Lower lobe of right lung (tissue), 2 donors: ENCODE results near the gene OR52K1. TPM values are rescaled to one million over a fixed set of nuclear protein-coding genes. Genes with fewer than 3 reads are reported as not detected.
"Not testable (repeated sequence)": the region's sequence is repeated elsewhere in the genome, so short reads cannot be mapped to it uniquely, and the experiment has no call there.

Source experiments
- ATAC-seq, 2 donors: fragments of 200-7000 bp; cut with Tn5 transposase; one replicate each; pipeline ENCODE4 v1.9.1; 2020 to 2022; ENCODE audit warnings: mild to moderate bottlenecking in 2 of 2, moderate library complexity in 2 of 2
- DNase-seq: peaks from one replicate; pipeline ENCODE4 v3.0.0-alpha.2; 2020
- H3K27ac ChIP-seq: fragments of 200-600 bp; one replicate; pipeline ENCODE4 v1.8.0; 2022
- H3K27me3 ChIP-seq: fragments of 200-600 bp; one replicate; pipeline ENCODE4 v1.8.0; 2022; ENCODE audit warnings: low read depth
- H3K36me3 ChIP-seq: fragments of 200-600 bp; one replicate; pipeline ENCODE4 v1.8.0; 2022; ENCODE audit warnings: mild to moderate bottlenecking
- H3K4me1 ChIP-seq: fragments of 200-600 bp; one replicate; pipeline ENCODE4 v1.8.0; 2022
- H3K4me3 ChIP-seq: fragments of 200-600 bp; one replicate; pipeline ENCODE4 v1.8.0; 2022; ENCODE audit warnings: mild to moderate bottlenecking
- H3K9me3 ChIP-seq: fragments of 200-600 bp; one replicate; pipeline ENCODE4 v1.8.0; 2022
- CTCF ChIP-seq: fragments of 200-600 bp; IDR thresholded peaks from one replicate; pipeline ENCODE4 v1.8.0; 2022; ENCODE audit warnings: antibody characterized with exemption, mild to moderate bottlenecking
- intact Hi-C: fragments of 100-400 bp; cut with DNase I; formaldehyde crosslinking; loops from one replicate; pipeline ENCODE4 v1.11.0; 2022
- total RNA-seq: library from RNA; stranded (reverse); fragmentation: NEBNext Ultra II Directional; extraction: Animal tissue kit (Norgen Biotek cat#: 25700); gene quantifications from one replicate; pipeline ENCODE4 v1.2.1, GENCODE V29; 2021
- donor health status: DM: no; HTN: yes; CAD: no; lungs with severe emphysema.

The OR52K1 gene
- total RNA-seq, 1 donor from 2014 or later: 0.27 TPM

GRCh38 chr11:4467811-4468606 lies 14.4 kb upstream of the OR52K1 start:
- Histone ChIP-seq H3K9me3 (peaks cover 15% of the 10 kb centered on the region), H3K27ac (no peak overlapping the region), H3K27me3 (no peaks in the 10 kb centered on the region), H3K4me3 (no peak overlapping the region), H3K4me1 (no peaks in the 10 kb centered on the region), H3K36me3 (no peaks in the 10 kb centered on the region)
- intact Hi-C loops: no loop called here
- DNase-seq (no peak), ATAC-seq (peak in 1 of 2 donors; percentile 28)
- no peak for TF ChIP-seq CTCF

- TF ChIP-seq CTCF: no peak
- no peak for DNase-seq
- Histone ChIP-seq H3K27ac (no peak overlapping the region), H3K4me1 (no peaks in the 10 kb centered on the region), H3K9me3 (no peaks in the 10 kb centered on the region), H3K4me3 (no peak overlapping the region), H3K36me3 (no peaks in the 10 kb centered on the region), H3K27me3 (no peaks in the 10 kb centered on the region)
- intact Hi-C loops: no loop called here
- no peak for ATAC-seq
Measured at GRCh38 chr11:4479644-4480043, 2.8 kb upstream of the OR52K1 start.

- Histone ChIP-seq H3K4me1 (no peaks in the 10 kb centered on the region), H3K27ac (no peak overlapping the region), H3K4me3 (no peak overlapping the region), H3K9me3 (no peaks in the 10 kb centered on the region), H3K36me3 (no peaks in the 10 kb centered on the region), H3K27me3 (no peaks in the 10 kb centered on the region)
- intact Hi-C loops: no loop called here
- ATAC-seq (no peak), DNase-seq (no peak)
- no peak for TF ChIP-seq CTCF
Measured at GRCh38 chr11:4480577-4481239, 1.7 kb upstream of the OR52K1 start.

- H3K36me3 ChIP-seq: no peaks in the 10 kb centered on the region
- no peaks in the 10 kb centered on the region for H3K4me1 ChIP-seq
- H3K9me3 ChIP-seq: no peaks in the 10 kb centered on the region
- DNase-seq: no peak
- intact Hi-C loops: no loop called here
- no peak overlapping the region for H3K27ac ChIP-seq
- no peak for ATAC-seq
- H3K4me3 ChIP-seq: no peak overlapping the region
- H3K27me3 ChIP-seq: no peaks in the 10 kb centered on the region
- no peak for TF ChIP-seq CTCF
Measured at GRCh38 chr11:4481240-4481582, 1.2 kb upstream of the OR52K1 start.

- H3K4me1 ChIP-seq: no peaks in the 10 kb centered on the region
- H3K27me3 ChIP-seq: no peaks in the 10 kb centered on the region
- ATAC-seq (no peak), DNase-seq (no peak)
- intact Hi-C loops: no loop called here
- H3K4me3 ChIP-seq: no peak overlapping the region
- TF ChIP-seq CTCF: no peak
- H3K9me3 ChIP-seq: no peaks in the 10 kb centered on the region
- H3K36me3 ChIP-seq: no peaks in the 10 kb centered on the region
- no peak overlapping the region for H3K27ac ChIP-seq
Measured at GRCh38 chr11:4484310-4484709, 1.9 kb downstream of the OR52K1 start.

- H3K27me3 ChIP-seq, H3K36me3 ChIP-seq, H3K9me3 ChIP-seq, ATAC-seq, H3K4me1 ChIP-seq, H3K4me3 ChIP-seq, H3K27ac ChIP-seq, DNase-seq, intact Hi-C loops: not testable (repeated sequence)
Measured at GRCh38 chr11:4491405-4491804, 9.0 kb downstream of the OR52K1 start.
